NCI-H1105 (cell line): ENCODE measurements around the gene GGT7.
A peak's percentile ranks its signal among the peaks of the same experiment; 100 is the strongest.
"Not testable (repeated sequence)": the region's sequence is repeated elsewhere in the genome, so short reads cannot be mapped to it uniquely, and the experiment has no call there.

Source experiments
- DNase-seq: peaks from one replicate; lab custom pipeline; 2025; lab: John Stamatoyannopoulos, UW

GGT7 gene

GRCh38 chr20:34872622-34873224, at the start of gene GGT7:
TSS of gene GGT7 (minus strand) at chr20:34872856. CDS start at chr20:34872815, 41 bp downstream.
- DNase-seq: peak; percentile 85

- DNase-seq: no peak
Measured at GRCh38 chr20:34921436-34921835, 48.8 kb upstream of the GGT7 start.

- no peak for DNase-seq
Measured at GRCh38 chr20:34920055-34920454, 47.4 kb upstream of the GGT7 start.

GRCh38 chr20:34916774-34917354, 44.2 kb upstream of the GGT7 start:
- no peak for DNase-seq

- no peak for DNase-seq
Measured at GRCh38 chr20:34915749-34916455, 43.2 kb upstream of the GGT7 start.

- DNase-seq: no peak
Measured at GRCh38 chr20:34915131-34915530, 42.5 kb upstream of the GGT7 start.

GRCh38 chr20:34907616-34908469, 35.2 kb upstream of the GGT7 start:
- peak; percentile 55 for DNase-seq

- no peak for DNase-seq
Measured at GRCh38 chr20:34904202-34904621, 31.6 kb upstream of the GGT7 start.

GRCh38 chr20:34898731-34899130, 26.1 kb upstream of the GGT7 start:
- not testable (repeated sequence) for DNase-seq

- DNase-seq: not testable (repeated sequence)
Measured at GRCh38 chr20:34898129-34898528, 25.5 kb upstream of the GGT7 start.

GRCh38 chr20:34896086-34896621, 23.5 kb upstream of the GGT7 start:
- no peak for DNase-seq

- DNase-seq: no peak
Measured at GRCh38 chr20:34895465-34895864, 22.8 kb upstream of the GGT7 start.

- no peak for DNase-seq
Measured at GRCh38 chr20:34894723-34895122, 22.1 kb upstream of the GGT7 start.

GRCh38 chr20:34892671-34893070, 20.0 kb upstream of the GGT7 start:
- no peak for DNase-seq

- DNase-seq: no peak
Measured at GRCh38 chr20:34891166-34892062, 18.8 kb upstream of the GGT7 start.

GRCh38 chr20:34888468-34888867, 15.8 kb upstream of the GGT7 start:
- DNase-seq: no peak

GRCh38 chr20:34887023-34887422, 14.4 kb upstream of the GGT7 start:
- DNase-seq: no peak

GRCh38 chr20:34886122-34886521, 13.5 kb upstream of the GGT7 start:
- DNase-seq: no peak

- DNase-seq: no peak
Measured at GRCh38 chr20:34884260-34884659, 11.6 kb upstream of the GGT7 start.

GRCh38 chr20:34883809-34884208, 11.2 kb upstream of the GGT7 start:
- DNase-seq: no peak

- no peak for DNase-seq
Measured at GRCh38 chr20:34883087-34883688, 10.5 kb upstream of the GGT7 start.
